Stimulated activated CD8-positive, alpha-beta memory T cell treated with anti-CD3 and anti-CD28 coated beads, Interleukin-7, amount 100 ng/mL, for 48 hours (primary cell): Measurements from ENCODE around the gene FBXL17.

Experiments
- DNase-seq, 2 donors: peaks; one replicate each; pipeline ENCODE4 v3.0.0-alpha.2; 2020; ENCODE audit warnings: low read depth in 1 of 2; ENCODE audit errors: extremely low read depth in 1 of 2

Gene FBXL17

GRCh38 chr5:107926121-107926520, 455.8 kb downstream of the FBXL17 start:
- DNase-seq, result no peak

GRCh38 chr5:107925200-107925599, 456.7 kb downstream of the FBXL17 start:
- DNase-seq, result no peak

- no peak for DNase-seq
Measured at GRCh38 chr5:107919969-107920368, 461.9 kb downstream of the FBXL17 start.

GRCh38 chr5:107919361-107919760, 462.5 kb downstream of the FBXL17 start:
- DNase-seq, result no peak

GRCh38 chr5:107917983-107918382, 463.9 kb downstream of the FBXL17 start:
- DNase-seq, result no peak

- DNase-seq, result no peak
Measured at GRCh38 chr5:107916731-107917725, 464.9 kb downstream of the FBXL17 start.

GRCh38 chr5:107915176-107915812, 466.6 kb downstream of the FBXL17 start:
- DNase-seq, result no peak

GRCh38 chr5:107913494-107913893, 468.4 kb downstream of the FBXL17 start:
- no peak for DNase-seq

GRCh38 chr5:107900721-107901120, 481.2 kb downstream of the FBXL17 start:
- DNase-seq, result no peak

GRCh38 chr5:107894361-107894760, 487.5 kb downstream of the FBXL17 start:
- no peak for DNase-seq

GRCh38 chr5:107893642-107894041, 488.3 kb downstream of the FBXL17 start:
- no peak for DNase-seq

GRCh38 chr5:107889387-107889786, 492.5 kb downstream of the FBXL17 start:
- no peak for DNase-seq

- DNase-seq, result no peak
Measured at GRCh38 chr5:107888541-107888940, 493.4 kb downstream of the FBXL17 start.

- no peak for DNase-seq
Measured at GRCh38 chr5:107887166-107887943, 494.5 kb downstream of the FBXL17 start.

- no peak for DNase-seq
Measured at GRCh38 chr5:107885601-107886000, 496.3 kb downstream of the FBXL17 start.

- DNase-seq, result no peak
Measured at GRCh38 chr5:107884871-107885270, 497.0 kb downstream of the FBXL17 start.

- DNase-seq, result no peak
Measured at GRCh38 chr5:107878661-107879060, 503.2 kb downstream of the FBXL17 start.

GRCh38 chr5:107876906-107877305, 505.0 kb downstream of the FBXL17 start:
- no peak for DNase-seq

GRCh38 chr5:107876261-107876660, 505.6 kb downstream of the FBXL17 start:
- no peak for DNase-seq

GRCh38 chr5:107875833-107876232, 506.1 kb downstream of the FBXL17 start:
- no peak for DNase-seq

GRCh38 chr5:107874795-107875194, 507.1 kb downstream of the FBXL17 start:
- no peak for DNase-seq
